GM18909 (cell line): ENCODE measurements around the gene WWOX.
A peak's percentile ranks its signal among the peaks of the same experiment; 100 is the strongest.
"Not testable (repeated sequence)": the region's sequence is repeated elsewhere in the genome, so short reads cannot be mapped to it uniquely, and the experiment has no call there.

ENCODE experiments used
- ATAC-seq: cut with Tn5 transposase; IDR thresholded peaks from one replicate; pipeline ENCODE4 v1.9.1; 2021; ENCODE audit warnings: mild to moderate bottlenecking; ENCODE audit not compliant: unreplicated experiment, poor library complexity

Gene WWOX

GRCh38 chr16:78099271-78100111, at the start of gene WWOX:
WWOX (plus strand) TSS chr16:78099654.
- ATAC-seq = peak; percentile 97

DNA sequence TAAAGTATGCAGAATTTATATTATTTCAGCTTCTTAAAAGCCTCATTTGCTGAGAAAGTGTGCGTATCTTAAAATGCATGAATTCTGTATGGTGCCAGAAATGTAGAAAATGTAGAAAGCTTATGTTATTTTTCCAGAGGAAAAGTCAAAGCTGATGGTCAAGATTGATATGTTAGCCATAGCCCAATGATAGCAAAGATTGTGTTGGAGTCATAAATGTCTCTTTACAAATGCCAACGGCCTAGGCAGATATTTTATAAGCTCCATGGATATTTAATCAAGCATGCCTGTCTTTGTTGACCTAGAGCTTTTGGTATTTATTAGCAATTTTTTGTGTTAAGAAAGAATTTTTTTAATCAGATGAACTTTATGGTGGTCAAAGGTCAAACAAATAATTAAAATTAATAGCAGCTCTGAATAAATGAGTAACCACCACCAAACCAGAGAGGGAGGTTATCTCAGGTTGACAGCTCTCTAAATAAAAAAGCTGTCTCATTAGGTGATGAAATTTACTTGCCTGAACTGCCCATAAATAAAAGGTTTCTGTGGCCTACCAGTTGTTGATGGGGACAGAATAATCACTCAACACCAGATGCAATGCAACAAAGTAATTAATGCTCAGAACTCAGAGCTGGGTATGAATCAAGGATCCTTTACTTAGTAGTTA, 48.6 kb upstream of the WWOX start:
- ATAC-seq = no peak

GRCh38 chr16:78057803-78058564, 41.5 kb upstream of the WWOX start:
- ATAC-seq = no peak

DNA sequence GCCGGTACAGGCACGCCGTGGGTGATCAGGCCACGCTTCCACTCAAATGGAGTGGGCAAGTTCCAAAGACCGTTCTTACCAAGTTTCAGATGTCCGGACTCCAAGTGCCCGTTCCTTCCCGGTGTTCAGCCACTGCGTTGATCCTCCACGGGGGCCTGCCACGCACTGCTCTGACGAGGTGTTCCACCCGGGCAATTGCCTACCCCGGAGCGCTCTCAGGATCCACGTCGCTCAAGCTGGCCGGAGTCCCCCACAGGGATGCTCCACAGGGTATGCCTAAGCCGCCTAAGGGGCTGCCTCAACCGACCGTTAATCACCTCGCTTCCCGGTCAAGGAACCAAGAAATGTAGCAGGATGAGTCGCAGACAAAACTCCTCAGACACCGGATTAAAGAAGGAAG, 39.6 kb upstream of the WWOX start:
- not testable (repeated sequence) for ATAC-seq

DNA sequence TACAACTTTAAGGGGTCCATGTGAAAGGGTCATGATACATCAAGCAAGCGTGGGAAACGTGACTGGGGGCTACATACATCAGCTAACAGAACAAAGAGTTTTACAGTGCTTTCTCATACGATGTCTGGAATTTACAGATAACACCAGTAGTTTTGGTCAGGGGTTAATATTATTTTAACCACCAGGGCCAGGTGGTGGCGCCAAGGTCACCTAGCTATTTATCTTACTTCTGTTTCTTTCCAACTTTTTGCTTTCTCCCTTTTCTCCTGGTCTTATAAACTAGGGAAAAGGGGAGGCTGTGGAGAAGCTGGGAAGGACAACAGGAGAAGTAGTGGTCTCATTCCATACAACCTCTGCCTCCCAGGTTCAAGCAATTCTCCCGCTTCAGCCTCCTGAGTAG, 39.2 kb upstream of the WWOX start:
- ATAC-seq = no peak

DNA sequence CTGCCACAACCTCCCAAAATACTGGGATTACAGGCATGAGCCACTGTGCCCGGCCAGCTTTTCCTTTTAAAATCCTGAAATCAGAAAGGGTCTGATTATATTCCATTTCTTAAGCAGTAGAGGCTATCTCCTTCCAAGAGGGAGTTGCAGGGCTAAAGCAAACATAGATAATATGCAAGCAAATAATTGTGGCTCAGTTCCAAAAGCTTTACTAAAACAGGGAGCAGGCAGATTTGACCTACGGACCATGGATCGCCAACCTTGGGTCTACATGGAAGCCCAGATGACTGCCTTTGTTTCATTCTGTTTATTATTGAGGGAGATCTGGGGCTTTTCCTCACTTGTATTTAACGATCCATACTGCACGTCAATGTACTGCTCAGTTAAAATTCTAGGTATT, 38.6 kb upstream of the WWOX start:
- ATAC-seq = no peak

DNA sequence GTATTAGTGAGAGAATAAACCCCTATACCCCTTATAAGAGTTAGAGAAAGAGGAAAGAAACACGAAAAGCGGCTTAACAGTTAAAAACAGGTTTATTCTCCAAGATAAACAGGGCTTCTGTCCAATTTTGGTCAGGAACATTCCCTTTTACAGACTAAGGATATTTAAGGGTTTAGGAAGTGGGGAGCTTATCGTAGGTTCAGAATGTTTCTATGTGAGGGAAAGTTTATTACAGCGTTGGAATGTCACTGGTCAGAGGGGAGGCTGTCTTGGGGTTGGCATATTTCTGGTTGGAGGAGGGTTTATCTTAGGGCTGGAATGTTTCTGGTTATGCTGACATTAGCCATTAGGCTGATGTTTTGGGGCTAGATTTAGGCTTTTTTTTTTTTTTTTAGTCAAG, 34.1 kb upstream of the WWOX start:
- ATAC-seq = no peak

GRCh38 chr16:78069913-78070312, 29.5 kb upstream of the WWOX start:
- no peak for ATAC-seq

DNA sequence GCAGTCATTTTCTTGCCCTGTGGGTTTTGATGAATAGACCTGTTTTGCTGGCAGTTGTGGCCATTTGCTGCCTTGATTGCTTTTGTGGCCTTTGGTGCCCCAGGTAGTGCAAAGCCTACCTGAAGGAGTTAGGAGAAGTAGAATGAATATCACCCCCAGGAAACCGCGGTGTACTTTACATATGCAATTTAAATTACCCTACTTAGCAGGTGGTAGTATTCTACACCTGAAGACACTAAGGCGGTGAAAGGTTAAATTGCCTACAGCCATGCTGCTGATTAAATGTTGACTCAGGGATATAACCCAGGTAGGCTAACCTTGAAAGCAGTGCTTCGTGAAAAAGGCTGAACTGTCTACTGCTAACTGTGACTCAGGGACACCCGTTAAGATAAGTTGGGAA, 27.2 kb upstream of the WWOX start:
- no peak for ATAC-seq

GRCh38 chr16:78075800-78076199, 23.7 kb upstream of the WWOX start:
- ATAC-seq = no peak

- ATAC-seq = no peak
Measured at GRCh38 chr16:78081341-78081740, 18.1 kb upstream of the WWOX start.

- ATAC-seq = no peak
Measured at GRCh38 chr16:78091419-78091818, 8.0 kb upstream of the WWOX start.

GRCh38 chr16:78092758-78093157, 6.7 kb upstream of the WWOX start:
- no peak for ATAC-seq

GRCh38 chr16:78094166-78094565, 5.3 kb upstream of the WWOX start:
- no peak for ATAC-seq

- no peak for ATAC-seq
Measured at GRCh38 chr16:78094998-78095397, 4.5 kb upstream of the WWOX start.

GRCh38 chr16:78096386-78096785, 3.1 kb upstream of the WWOX start:
- no peak for ATAC-seq

DNA sequence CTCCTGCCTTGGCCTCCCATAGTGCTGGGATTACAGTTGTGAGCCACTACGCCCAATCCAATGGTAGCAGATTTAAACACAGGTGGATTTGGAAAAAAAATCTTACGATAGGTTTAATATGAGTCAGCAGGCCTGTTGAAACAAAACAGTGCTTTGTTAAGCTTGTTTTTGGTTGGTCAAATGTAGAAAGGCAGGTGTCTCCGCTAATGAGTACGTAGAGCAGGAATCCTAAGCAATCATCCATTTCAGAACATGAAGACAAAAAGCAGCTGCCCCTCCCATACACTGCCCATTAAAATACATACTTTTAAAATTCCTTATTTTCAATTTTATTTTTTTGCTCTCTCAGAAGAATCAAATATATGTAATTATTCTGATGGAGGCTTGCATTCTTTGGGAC, 1.9 kb upstream of the WWOX start:
- ATAC-seq = no peak

DNA sequence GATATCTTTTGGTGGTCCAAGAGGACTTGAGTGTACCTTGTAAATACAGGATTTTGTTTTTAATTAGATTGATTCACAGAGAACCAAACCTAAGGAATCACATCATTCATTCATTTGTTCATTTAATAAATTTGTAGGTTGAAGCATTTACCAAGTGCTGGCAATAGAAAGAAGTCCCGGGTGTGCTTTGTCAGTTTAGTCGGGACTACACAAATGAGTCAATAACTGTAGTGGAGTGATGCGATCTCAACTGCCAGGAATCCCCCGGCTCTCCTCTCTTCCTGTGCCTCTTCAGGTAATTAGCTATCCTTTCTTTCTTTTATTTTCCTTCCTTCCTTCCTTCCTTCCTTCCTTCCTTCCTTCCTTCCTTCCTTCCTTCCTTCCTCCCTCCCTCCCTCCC, 1.4 kb upstream of the WWOX start:
- no peak for ATAC-seq

DNA sequence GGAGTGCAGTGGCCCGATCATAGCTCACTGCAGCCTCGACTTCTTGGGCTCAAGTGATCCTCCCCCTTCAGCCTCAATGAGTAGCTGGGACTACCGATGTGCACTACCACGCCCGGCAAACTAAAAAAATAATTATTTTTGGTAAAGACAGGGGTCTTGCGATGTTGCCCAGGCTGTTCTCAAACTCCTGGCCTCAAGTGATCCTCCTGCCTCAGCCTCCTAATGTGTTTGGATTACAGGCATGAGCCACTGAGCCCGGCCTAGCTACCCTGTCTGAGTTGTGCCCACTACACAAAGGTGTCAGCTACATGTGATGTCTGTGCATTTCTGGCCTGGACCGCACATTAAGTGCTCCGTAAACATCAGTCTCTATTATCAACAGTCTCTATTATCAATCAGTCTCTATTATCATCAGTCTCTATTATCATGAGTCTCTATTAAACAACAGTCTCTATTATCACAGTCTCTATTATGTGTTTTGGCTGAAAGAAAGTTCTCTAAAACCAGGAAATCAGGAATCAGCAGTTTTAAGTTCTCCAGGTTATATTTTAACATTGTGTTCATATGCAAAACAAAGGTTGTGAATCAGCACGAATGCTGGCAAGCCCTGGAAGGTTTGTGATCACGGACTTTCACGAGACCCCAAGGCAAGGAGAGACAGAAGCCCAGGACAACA, 721 bp upstream of the WWOX start:
- no peak for ATAC-seq

- peak; percentile 39 for ATAC-seq
Measured at GRCh38 chr16:78100112-78100467, 636 bp downstream of the WWOX start.
